Measurements from ENCODE around the gene TRAF2. TPM values are rescaled to one million over a fixed set of nuclear protein-coding genes. Genes with fewer than 3 reads are reported as not detected.

Gene TRAF2
- total and polyA plus RNA-seq, 2 of the 8 experiments (the other 6 are each of a cell fraction or from before 2014, with no cell fraction given): 26.9 to 50.2 TPM

- TF ChIP-seq TEAD4 (IDR thresholded peaks at IDR 0.05; ENCODE audit: low read depth, low read length): no peak
- TF ChIP-seq CTCF (IDR thresholded peaks at IDR 0.05; ENCODE audit: control extremely low read depth in 1 of 3, insufficient read depth in 1 of 3, low read depth in 1 of 3, low read length in 3 of 3): no peak
- no peak for TF ChIP-seq TBP (IDR thresholded peaks at IDR 0.05; ENCODE audit: low read depth, low read length)
- TF ChIP-seq TAF1 (IDR thresholded peaks at IDR 0.05; ENCODE audit: low read depth, low read length): no peak
Observed at GRCh38 chr9:136899196-136899595, 12.9 kb downstream of the TRAF2 start (continued).

Measured in H1 (cell line).